Neural progenitor cell (in vitro differentiated cells): ENCODE measurements around the gene RNF7. TPM values are rescaled to one million over a fixed set of nuclear protein-coding genes. Genes with fewer than 3 reads are reported as not detected.
A peak's percentile ranks its signal among the peaks of the same experiment; 100 is the strongest.

Experiments used
- DNase-seq: peaks from one replicate; pipeline ENCODE4 v3.0.0-alpha.2; 2016; ENCODE audit warnings: low spot score
- H2AFZ ChIP-seq: fragments of 200-600 bp; sonication (generic); replicated peaks from 2 replicates; pipeline ENCODE4 v1.6.1; 2016; ENCODE audit warnings: antibody characterized with exemption
- H3F3A ChIP-seq: fragments of 200-600 bp; sonication (generic); 2 replicates; pipeline ENCODE4 v1.6.1; 2016; ENCODE audit warnings: antibody characterized with exemption, low read depth
- H3K27ac ChIP-seq: fragments of 200-600 bp; sonication (generic); 2 replicates; pipeline ENCODE4 v1.5.1; 2016; ENCODE audit warnings: mild to moderate bottlenecking
- H3K27me3 ChIP-seq: fragments of 200-600 bp; sonication (generic); 2 replicates; pipeline ENCODE4 v1.6.1; 2016; ENCODE audit warnings: mild to moderate bottlenecking, moderate library complexity
- H3K36me3 ChIP-seq: fragments of 200-600 bp; sonication (generic); 2 replicates; pipeline ENCODE4 v1.5.1; 2016
- H3K4me1 ChIP-seq: fragments of 200-600 bp; sonication (generic); 2 replicates; pipeline ENCODE4 v1.6.1; 2016; ENCODE audit warnings: mixed run types
- H3K4me2 ChIP-seq: fragments of 200-600 bp; sonication (generic); 2 replicates; pipeline ENCODE4 v1.6.1; 2016
- H3K4me3 ChIP-seq: fragments of 200-600 bp; sonication (generic); 2 replicates; pipeline ENCODE4 v1.5.1; 2016
- H3K79me2 ChIP-seq: fragments of 200-600 bp; sonication (generic); 2 replicates; pipeline ENCODE4 v1.6.1; 2016; ENCODE audit warnings: low read depth
- H3K9ac ChIP-seq: fragments of 200-600 bp; sonication (generic); 2 replicates; pipeline ENCODE4 v1.6.1; 2016
- H3K9me3 ChIP-seq: fragments of 200-600 bp; sonication (generic); 2 replicates; pipeline ENCODE4 v1.5.1; 2016; ENCODE audit warnings: low read depth
- H4K20me1 ChIP-seq: fragments of 200-600 bp; sonication (generic); 2 replicates; pipeline ENCODE4 v1.6.1; 2016; ENCODE audit warnings: low read depth
- H3K27ac Mint-ChIP-seq: 3 replicates; pipeline ENCODE4 v1.8.0; 2021; ENCODE audit warnings: mixed read lengths
- H3K27me3 Mint-ChIP-seq: 2 replicates; pipeline ENCODE4 v1.8.0; 2022; ENCODE audit warnings: low read depth, mild to moderate bottlenecking, inconsistent platforms, moderate library complexity, mixed read lengths; ENCODE audit not compliant: insufficient read depth
- H3K36me3 Mint-ChIP-seq: 3 replicates; pipeline ENCODE4 v1.8.0; 2021; ENCODE audit warnings: mixed read lengths
- H3K4me1 Mint-ChIP-seq: 3 replicates; pipeline ENCODE4 v1.8.0; 2021; ENCODE audit warnings: mixed read lengths
- H3K4me3 Mint-ChIP-seq: 3 replicates; pipeline ENCODE4 v1.8.0; 2021; ENCODE audit warnings: mild to moderate bottlenecking, moderate library complexity, mixed read lengths
- H3K9me3 Mint-ChIP-seq: 3 replicates; pipeline ENCODE4 v1.8.0; 2020; ENCODE audit warnings: mixed read lengths
- CTCF ChIP-seq: fragments of 200-600 bp; sonication (generic); IDR thresholded peaks from 2 replicates; pipeline ENCODE4 v1.5.1; 2017; ENCODE audit warnings: antibody characterized with exemption, mild to moderate bottlenecking
- EZH2 ChIP-seq: fragments of 200-600 bp; sonication (generic); IDR thresholded peaks from 2 replicates; pipeline ENCODE4 v1.6.1; 2017; ENCODE audit warnings: antibody characterized with exemption, mild to moderate bottlenecking, moderate library complexity
- EZH2phosphoT487 ChIP-seq: fragments of 200-600 bp; sonication (generic); IDR thresholded peaks from 2 replicates; pipeline ENCODE4 v1.6.1; 2017; ENCODE audit warnings: antibody characterized with exemption
- total RNA-seq: library from RNA; depleted of rRNA; stranded (reverse); fragments of >200 nt; gene quantifications from 2 replicates; pipeline ENCODE4 v1.2.3, GENCODE V29; 2015; ENCODE audit warnings: low replicate concordance

Gene RNF7
- total RNA-seq, 1 donor from 2014 or later = 105 TPM

- H3K4me3 ChIP-seq = no peak overlapping the region
- Mint-ChIP-seq H3K27me3 (no peaks in the 10 kb centered on the region), H3K27ac (no peak overlapping the region), H3K36me3 (peaks cover 2% of the 10 kb centered on the region), H3K4me1 (peaks cover 18% of the 10 kb centered on the region), H3K9me3 (peaks cover 4% of the 10 kb centered on the region), H3K4me3 (no peak overlapping the region)
- no peak overlapping the region for H3K4me2 ChIP-seq
- H3K9me3 ChIP-seq = no peaks in the 10 kb centered on the region
- no peak for DNase-seq
- no peaks in the 10 kb centered on the region for H3K79me2 ChIP-seq
- H3K9ac ChIP-seq = no peak overlapping the region
- no peak overlapping the region for H2AFZ ChIP-seq
- H3F3A ChIP-seq = no peaks in the 10 kb centered on the region
- no peak for TF ChIP-seq EZH2
- no peak for TF ChIP-seq EZH2phosphoT487
- no peak for TF ChIP-seq CTCF
- H3K36me3 ChIP-seq = no peaks in the 10 kb centered on the region
- H3K27ac ChIP-seq = no peak overlapping the region
- no peaks in the 10 kb centered on the region for H4K20me1 ChIP-seq
- no peaks in the 10 kb centered on the region for H3K4me1 ChIP-seq
- peaks cover 23% of the 10 kb centered on the region for H3K27me3 ChIP-seq
Measured at GRCh38 chr3:141764986-141765385, 26.9 kb downstream of the RNF7 start.

GRCh38 chr3:141767066-141767465 lies 29.0 kb downstream of the RNF7 start:
- H3K27me3 Mint-ChIP-seq = no peaks in the 10 kb centered on the region
- H3K27ac Mint-ChIP-seq = no peak overlapping the region
- H3K4me3 Mint-ChIP-seq = no peak overlapping the region
- peaks cover 2% of the 10 kb centered on the region for H3K36me3 Mint-ChIP-seq
- peaks cover 23% of the 10 kb centered on the region for H3K27me3 ChIP-seq
- no peaks in the 10 kb centered on the region for H4K20me1 ChIP-seq
- no peaks in the 10 kb centered on the region for H3F3A ChIP-seq
- H3K79me2 ChIP-seq = no peaks in the 10 kb centered on the region
- no peak overlapping the region for H3K4me2 ChIP-seq
- TF ChIP-seq CTCF = no peak
- no peak for TF ChIP-seq EZH2
- no peak for TF ChIP-seq EZH2phosphoT487
- no peak overlapping the region for H2AFZ ChIP-seq
- peaks cover 20% of the 10 kb centered on the region for H3K4me1 Mint-ChIP-seq
- no peaks in the 10 kb centered on the region for H3K9me3 ChIP-seq
- no peak overlapping the region for H3K4me3 ChIP-seq
- H3K4me1 ChIP-seq = no peaks in the 10 kb centered on the region
- H3K36me3 ChIP-seq = no peaks in the 10 kb centered on the region
- H3K9ac ChIP-seq = no peak overlapping the region
- peaks cover 4% of the 10 kb centered on the region for H3K9me3 Mint-ChIP-seq
- no peak for DNase-seq
- H3K27ac ChIP-seq = no peak overlapping the region

GRCh38 chr3:141769221-141769894 lies 31.3 kb downstream of the RNF7 start:
- Mint-ChIP-seq H3K27me3 (no peaks in the 10 kb centered on the region), H3K36me3 (no peaks in the 10 kb centered on the region), H3K27ac (peak overlapping the region; percentile 18), H3K4me3 (no peak overlapping the region), H3K9me3 (no peaks in the 10 kb centered on the region), H3K4me1 (peaks cover 17% of the 10 kb centered on the region)
- Histone ChIP-seq H3K4me3 (no peak overlapping the region), H4K20me1 (no peaks in the 10 kb centered on the region), H3K4me1 (no peaks in the 10 kb centered on the region), H3F3A (no peaks in the 10 kb centered on the region), H3K9ac (no peak overlapping the region), H3K79me2 (no peaks in the 10 kb centered on the region), H3K27me3 (peaks cover 9% of the 10 kb centered on the region), H2AFZ (no peak overlapping the region), H3K36me3 (no peaks in the 10 kb centered on the region), H3K27ac (no peak overlapping the region), H3K4me2 (no peak overlapping the region), H3K9me3 (no peaks in the 10 kb centered on the region)
- TF ChIP-seq CTCF (no peak), EZH2phosphoT487 (no peak), EZH2 (no peak)
- DNase-seq = no peak
